ENCODE measurements around the gene LAS1L.
"Not testable (repeated sequence)": the region's sequence is repeated elsewhere in the genome, so short reads cannot be mapped to it uniquely, and the experiment has no call there.

Gene LAS1L

GRCh38 chrX:65516756-65517155 lies 17.8 kb downstream of the LAS1L start:
- no peak for DNase-seq

DNA sequence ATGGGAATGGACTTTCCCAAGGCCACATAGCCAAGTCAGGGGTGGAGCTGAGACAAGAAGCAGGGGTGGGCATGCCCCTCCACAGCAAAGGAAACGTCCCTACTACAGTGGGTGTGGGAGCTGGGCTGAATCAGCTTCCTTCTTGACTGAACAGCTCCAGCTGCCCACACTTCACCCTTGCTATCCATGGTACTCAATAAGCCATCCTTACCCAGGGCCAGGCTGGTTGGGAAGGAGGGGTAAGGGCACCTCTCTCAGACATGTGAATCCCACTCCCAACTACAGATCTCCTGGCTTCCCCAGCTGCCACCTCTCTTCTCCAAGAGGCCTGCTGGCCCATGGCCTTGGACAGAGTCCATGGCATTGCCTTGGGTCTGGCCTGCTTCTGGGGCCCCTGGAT lies 21.0 kb downstream of the LAS1L start:
- no peak for DNase-seq

DNA sequence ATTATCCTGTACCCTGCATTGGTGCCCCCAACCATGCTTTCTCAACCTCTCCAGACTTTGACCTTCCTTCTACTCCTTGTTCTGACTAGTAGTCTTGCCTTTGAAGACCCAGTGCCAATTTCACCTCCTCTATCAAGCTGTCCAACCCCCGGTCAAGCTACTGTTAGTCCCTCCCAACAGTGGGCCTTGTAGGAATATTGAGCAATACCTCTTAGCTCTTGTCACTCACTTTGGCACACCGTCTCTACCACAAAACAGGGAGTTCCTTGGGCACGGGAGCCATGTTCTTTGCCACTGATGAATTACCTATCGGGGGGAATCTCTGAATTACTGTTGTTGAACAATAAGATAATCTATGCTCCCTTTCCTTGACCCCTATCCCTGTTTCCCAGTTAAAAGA lies 25.2 kb downstream of the LAS1L start:
- DNase-seq, result no peak

DNA sequence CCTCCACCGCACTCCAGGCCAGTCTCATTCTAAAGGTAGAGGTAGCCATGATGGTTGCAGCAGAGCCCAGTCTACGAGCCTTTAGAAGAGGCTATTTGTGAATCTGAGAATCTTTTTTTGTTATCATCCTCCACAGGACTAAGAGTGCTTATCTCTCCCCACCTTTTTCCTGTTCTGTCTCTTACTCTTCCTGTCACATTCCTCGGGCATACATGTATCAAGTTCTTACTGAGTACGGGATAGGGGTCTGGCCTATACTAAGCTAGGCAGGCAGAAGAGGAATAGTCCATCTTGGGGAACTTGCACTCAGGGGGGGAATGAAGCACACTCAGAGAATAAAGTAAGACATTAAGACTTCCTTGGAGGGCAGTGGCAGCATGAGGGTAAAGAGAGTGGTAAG lies 25.7 kb downstream of the LAS1L start:
- DNase-seq, result no peak

GRCh38 chrX:65502618-65503017 lies 32.0 kb downstream of the LAS1L start:
- DNase-seq, result no peak

DNA sequence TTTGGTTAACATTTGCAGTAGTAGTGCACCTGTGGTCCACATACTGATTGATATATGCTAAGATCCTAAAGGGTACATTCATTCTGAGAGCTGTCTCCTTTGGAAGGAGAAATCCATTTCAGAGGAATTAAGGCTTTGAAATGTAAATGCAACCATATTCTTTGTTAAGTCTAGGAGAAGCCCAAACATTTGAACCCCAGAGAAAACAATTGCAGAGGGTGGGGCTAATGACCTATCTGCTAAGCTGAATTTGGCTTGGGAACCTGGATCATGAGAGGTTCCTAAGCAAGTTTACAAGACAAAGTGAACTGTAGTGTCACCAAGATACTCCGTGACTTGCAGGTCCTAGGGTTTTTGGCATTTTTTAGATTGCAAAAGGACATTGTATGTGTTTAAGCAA lies 41.2 kb downstream of the LAS1L start:
- no peak for DNase-seq

- DNase-seq, result no peak
Observed at GRCh38 chrX:65491620-65492019, 43.0 kb downstream of the LAS1L start.

- no peak for DNase-seq
Observed at GRCh38 chrX:65488495-65488894, 46.1 kb downstream of the LAS1L start.

GRCh38 chrX:65480960-65481359 lies 53.6 kb downstream of the LAS1L start:
- DNase-seq, result no peak

- not testable (repeated sequence) for DNase-seq
Observed at GRCh38 chrX:65479102-65479501, 55.5 kb downstream of the LAS1L start.

DNA sequence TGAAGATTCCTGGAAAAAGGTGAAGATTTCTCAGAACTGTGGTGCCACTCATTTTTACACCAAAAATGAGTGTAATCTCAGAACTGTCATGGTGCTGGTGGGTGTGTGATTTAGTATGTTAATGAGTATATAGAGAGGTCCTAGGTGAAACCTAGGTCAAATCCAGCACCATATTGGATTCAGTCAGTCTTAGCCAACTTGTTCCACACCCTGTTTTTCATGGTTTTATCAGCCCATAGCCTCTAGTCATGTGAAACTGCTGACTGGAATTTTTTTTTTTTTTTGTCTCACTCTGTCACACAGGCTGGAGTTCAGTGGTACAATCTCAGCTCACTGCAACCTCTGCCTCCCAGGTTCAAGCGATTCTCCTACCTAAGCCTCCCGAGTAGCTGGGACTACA lies 58.0 kb downstream of the LAS1L start:
- no peak for DNase-seq

GRCh38 chrX:65463550-65463949 lies 71.0 kb downstream of the LAS1L start:
- no peak for DNase-seq

Data from NCI-H1092 (cell line).